Thyroid gland (tissue), 4 donors: ENCODE data around the gene CEP135.

ENCODE experiments used
- POLR2A ChIP-seq, 2 donors: fragments of 450-650 bp; IDR thresholded peaks; one replicate each; pipeline ENCODE4 v1.6.1; 2017; ENCODE audit warnings: antibody characterized with exemption in 2 of 2, mild to moderate bottlenecking in 2 of 2, moderate library complexity in 1 of 2
- TF ChIP-seq, protein P1 (sequence below), 6 experiments: fragments of 200-600 bp in 3 of 6; fragments of 450-650 bp in 3 of 6; sonication (generic) in 3 of 6; IDR thresholded peaks; one replicate each; pipeline ENCODE4 v1.5.1; 2016 to 2019; ENCODE audit warnings: antibody characterized with exemption in 6 of 6, mild to moderate bottlenecking in 2 of 6, inconsistent platforms in 1 of 6, moderate library complexity in 1 of 6

DNA sequence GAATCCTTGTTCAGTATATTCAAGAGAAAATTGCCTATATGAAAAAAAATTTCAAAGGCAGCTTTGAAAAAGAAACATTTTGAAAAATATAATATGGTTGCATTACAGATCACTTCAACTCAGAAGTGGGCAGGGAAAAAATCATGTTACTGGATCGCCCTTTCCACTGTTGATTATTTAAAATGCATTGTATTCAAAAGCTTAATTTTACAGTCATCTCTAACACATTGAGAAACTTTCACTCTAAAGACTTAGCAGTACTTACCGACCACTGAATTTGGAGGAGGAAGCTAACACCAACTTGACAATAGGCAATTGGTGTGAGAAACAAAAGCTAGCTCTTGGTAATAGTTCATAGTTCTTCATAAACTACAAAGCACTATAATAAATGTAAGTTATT is 101.9 kb downstream of the CEP135 start:
- TF ChIP-seq, protein P1, sequence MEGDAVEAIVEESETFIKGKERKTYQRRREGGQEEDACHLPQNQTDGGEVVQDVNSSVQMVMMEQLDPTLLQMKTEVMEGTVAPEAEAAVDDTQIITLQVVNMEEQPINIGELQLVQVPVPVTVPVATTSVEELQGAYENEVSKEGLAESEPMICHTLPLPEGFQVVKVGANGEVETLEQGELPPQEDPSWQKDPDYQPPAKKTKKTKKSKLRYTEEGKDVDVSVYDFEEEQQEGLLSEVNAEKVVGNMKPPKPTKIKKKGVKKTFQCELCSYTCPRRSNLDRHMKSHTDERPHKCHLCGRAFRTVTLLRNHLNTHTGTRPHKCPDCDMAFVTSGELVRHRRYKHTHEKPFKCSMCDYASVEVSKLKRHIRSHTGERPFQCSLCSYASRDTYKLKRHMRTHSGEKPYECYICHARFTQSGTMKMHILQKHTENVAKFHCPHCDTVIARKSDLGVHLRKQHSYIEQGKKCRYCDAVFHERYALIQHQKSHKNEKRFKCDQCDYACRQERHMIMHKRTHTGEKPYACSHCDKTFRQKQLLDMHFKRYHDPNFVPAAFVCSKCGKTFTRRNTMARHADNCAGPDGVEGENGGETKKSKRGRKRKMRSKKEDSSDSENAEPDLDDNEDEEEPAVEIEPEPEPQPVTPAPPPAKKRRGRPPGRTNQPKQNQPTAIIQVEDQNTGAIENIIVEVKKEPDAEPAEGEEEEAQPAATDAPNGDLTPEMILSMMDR (IDR thresholded peaks at IDR 0.05) = no peak
- TF ChIP-seq POLR2A (IDR thresholded peaks at IDR 0.05) = no peak
